Naive thymus-derived CD8-positive, alpha-beta T cell (primary cell): Measurements from ENCODE around the gene LMTK3. TPM values are rescaled to one million over a fixed set of nuclear protein-coding genes. Genes with fewer than 3 reads are reported as not detected.
A peak's percentile ranks its signal among the peaks of the same experiment; 100 is the strongest.

Source experiments
- ATAC-seq, 2 donors: fragments of 150-1000 bp; cut with Tn5 transposase in 1 of 2; sonication (Bioruptor Pico), chemical (Tn5 transposase) in 1 of 2; 1 replicate in 1 of 2; 2 replicates in 1 of 2; pipeline ENCODE4 v1.10.0; 2021; ENCODE audit warnings: mild to moderate bottlenecking in 2 of 2, moderate library complexity in 2 of 2
- POLR2A ChIA-PET: fragments of 350-600 bp; sonication (Branson Sonifier 250); formaldehyde crosslinking; loops from one replicate; lab custom pipeline; 2021; ENCODE audit warnings: antibody characterized with exemption; lab: Charles Lee
- DNase-seq, 10 donors: peaks; one replicate each; pipeline versions ENCODE4 v3.0.0 to v3.0.0-alpha.2; 2020 to 2022
- H3K27ac Mint-ChIP-seq, 10 donors: one replicate each; pipeline ENCODE4 v1.8.0; 2020 to 2022; ENCODE audit warnings: mild to moderate bottlenecking in 10 of 10, mixed read lengths in 10 of 10, moderate library complexity in 4 of 10, inconsistent platforms in 1 of 10
- H3K27me3 Mint-ChIP-seq, 5 donors: one replicate each; pipeline ENCODE4 v1.8.0; 2021 to 2022; ENCODE audit warnings: mixed read lengths in 5 of 5
- H3K36me3 Mint-ChIP-seq, 3 donors: one replicate each; pipeline ENCODE4 v1.8.0; 2020 to 2022; ENCODE audit warnings: mixed read lengths in 3 of 3, mild to moderate bottlenecking in 2 of 3, inconsistent platforms in 1 of 3
- H3K4me1 Mint-ChIP-seq, 4 donors: one replicate each; pipeline ENCODE4 v1.8.0; 2021 to 2022; ENCODE audit warnings: mixed read lengths in 4 of 4
- H3K4me3 Mint-ChIP-seq, 10 donors: one replicate each; pipeline ENCODE4 v1.8.0; 2020 to 2022; ENCODE audit warnings: mild to moderate bottlenecking in 10 of 10, mixed read lengths in 10 of 10, moderate library complexity in 6 of 10, inconsistent platforms in 1 of 10
- H3K9me3 Mint-ChIP-seq, 9 donors: one replicate each; pipeline ENCODE4 v1.8.0; 2020 to 2022; ENCODE audit warnings: mixed read lengths in 9 of 9, mild to moderate bottlenecking in 3 of 9, inconsistent platforms in 1 of 9, moderate library complexity in 1 of 9
- polyA plus RNA-seq, 3 donors: library from polyadenylated mRNA; unstranded; fragments of 300-500 nt; fragmentation: Illumina TruSeq; gene quantifications; one replicate each; pipeline ENCODE4 v1.2.3, GENCODE V29; 2021
- total RNA-seq, 8 experiments: library from RNA in 2 of 8; stranded (reverse) in 2 of 8; gene quantifications; one replicate each; pipeline ENCODE4 v1.2.3 and lab custom pipeline; 2021 to 2026

The LMTK3 gene
- total and polyA plus RNA-seq, 5 experiments from 2014 or later = 0.15 to 21.5 (median 21.4) TPM; not detected in 2

GRCh38 chr19:48444936-48445200 lies 66.8 kb downstream of the LMTK3 start:
- Mint-ChIP-seq H3K4me1 (peaks cover 22 to 51% (median 38%) of the 10 kb centered on the region in 4 donors), H3K27me3 (peaks cover 5 to 28% (median 22%) of the 10 kb centered on the region in 5 donors), H3K36me3 (peaks cover 8 to 45% (median 11%) of the 10 kb centered on the region in 3 donors), H3K4me3 (peak overlapping the region; percentile 89 to 98 (median 96)), H3K9me3 (no peaks in the 10 kb centered on the region), H3K27ac (peak overlapping the region; percentile 80 to 99 (median 98))
- no peak for DNase-seq
- ATAC-seq = no peak
- POLR2A ChIA-PET = interaction anchor here (0.7 to 1.6 kb wide), 4 partner anchors 12 to 663 kb away, joined by 3 to 5 read pairs (median 4); no protein-coding TSS in a partner anchor

- Mint-ChIP-seq H3K4me1 (peaks cover 21 to 50% (median 38%) of the 10 kb centered on the region in 4 donors), H3K27ac (peak overlapping the region in 9 of 10 donors; percentile 41 to 99 (median 96)), H3K4me3 (peak overlapping the region; percentile 89 to 98 (median 96)), H3K9me3 (no peaks in the 10 kb centered on the region), H3K36me3 (peaks cover 8 to 40% (median 11%) of the 10 kb centered on the region in 3 donors), H3K27me3 (peaks cover 5 to 28% (median 22%) of the 10 kb centered on the region in 5 donors)
- POLR2A ChIA-PET = interaction anchor here (1.6 kb wide), 1 partner anchor 45 kb away, joined by 4 read pairs; no protein-coding TSS in a partner anchor
- ATAC-seq (no peak), DNase-seq (peak in 1 of 10 donors; percentile 64)
Measured at GRCh38 chr19:48444129-48444935, 67.3 kb downstream of the LMTK3 start.

GRCh38 chr19:48443731-48444128 lies 67.9 kb downstream of the LMTK3 start:
- H3K27ac Mint-ChIP-seq = no peak overlapping the region
- no peak for ATAC-seq
- peaks cover 5 to 31% (median 22%) of the 10 kb centered on the region in 5 donors for H3K27me3 Mint-ChIP-seq
- peak overlapping the region in 4 of 10 donors; percentile 45 to 97 (median 95) for H3K4me3 Mint-ChIP-seq
- H3K36me3 Mint-ChIP-seq = peaks cover 7 to 34% (median 9%) of the 10 kb centered on the region in 3 donors
- H3K4me1 Mint-ChIP-seq = peaks cover 18 to 47% (median 36%) of the 10 kb centered on the region in 4 donors
- no peaks in the 10 kb centered on the region for H3K9me3 Mint-ChIP-seq
- peak in 1 of 10 donors; percentile 10 for DNase-seq
- POLR2A ChIA-PET = interaction anchor here (1.0 to 1.6 kb wide), 2 partner anchors 29 to 44 kb away, joined by 3 to 4 read pairs; no protein-coding TSS in a partner anchor

GRCh38 chr19:48443256-48443655 lies 68.4 kb downstream of the LMTK3 start:
- Mint-ChIP-seq H3K9me3 (no peaks in the 10 kb centered on the region), H3K4me1 (peaks cover 13 to 44% (median 31%) of the 10 kb centered on the region in 4 donors), H3K27ac (no peak overlapping the region), H3K4me3 (no peak overlapping the region), H3K36me3 (peaks cover 2 to 29% (median 6%) of the 10 kb centered on the region in 3 donors), H3K27me3 (peaks cover 5 to 34% (median 22%) of the 10 kb centered on the region in 5 donors)
- ATAC-seq (peak in 1 of 2 donors; percentile 4), DNase-seq (peak in 4 of 10 donors; percentile 10 to 64 (median 25))
- POLR2A ChIA-PET = interaction anchor here (1.0 kb wide), 1 partner anchor 29 kb away, joined by 3 read pairs; no protein-coding TSS in a partner anchor

GRCh38 chr19:48442116-48443035 lies 69.3 kb downstream of the LMTK3 start:
- Mint-ChIP-seq H3K27me3 (peaks cover 9 to 37% (median 28%) of the 10 kb centered on the region in 5 donors), H3K4me3 (peak overlapping the region; percentile 30 to 71 (median 60))
- POLR2A ChIA-PET = interaction anchor here (1.0 kb wide), 1 partner anchor 28 kb away, joined by 3 read pairs; no protein-coding TSS in a partner anchor

GRCh38 chr19:48441360-48442050 lies 70.1 kb downstream of the LMTK3 start:
- DNase-seq (no peak), ATAC-seq (no peak)
- Mint-ChIP-seq H3K4me1 (peaks cover 13 to 30% (median 23%) of the 10 kb centered on the region in 4 donors), H3K9me3 (no peaks in the 10 kb centered on the region), H3K27ac (peak overlapping the region in 1 of 10 donors; percentile 67), H3K4me3 (peak overlapping the region in 9 of 10 donors; percentile 17 to 66 (median 59)), H3K36me3 (peaks cover 0 to 17% (median 0%) of the 10 kb centered on the region in 3 donors), H3K27me3 (peaks cover 9 to 43% (median 30%) of the 10 kb centered on the region in 5 donors)
- POLR2A ChIA-PET = interaction anchor here (0.7 kb wide), 1 partner anchor 14 kb away, joined by 5 read pairs; no protein-coding TSS in a partner anchor

More at GRCh38 chr19:48442116-48443035, 69.3 kb downstream of the LMTK3 start:
- Mint-ChIP-seq H3K27ac (peak overlapping the region in 1 of 10 donors; percentile 67), H3K9me3 (no peaks in the 10 kb centered on the region), H3K36me3 (peaks cover 0 to 20% (median under 1%) of the 10 kb centered on the region in 3 donors), H3K4me1 (peaks cover 13 to 35% (median 26%) of the 10 kb centered on the region in 4 donors)
- ATAC-seq = no peak
- DNase-seq = peak in 1 of 10 donors; percentile 57

GRCh38 chr19:48436586-48436985 lies 75.0 kb downstream of the LMTK3 start:
- Mint-ChIP-seq H3K4me1 (no peaks in the 10 kb centered on the region), H3K4me3 (no peak overlapping the region), H3K36me3 (peaks cover 0 to 2% (median 0%) of the 10 kb centered on the region in 3 donors), H3K9me3 (no peaks in the 10 kb centered on the region), H3K27ac (no peak overlapping the region), H3K27me3 (peaks cover 6 to 39% (median 23%) of the 10 kb centered on the region in 5 donors)
- POLR2A ChIA-PET = no interaction called here
- no peak for ATAC-seq
- no peak for DNase-seq

Other genes with a start within 250 kb of the LMTK3 start
- gene ZNF114, start 241.8 kb downstream of the LMTK3 start, total RNA-seq = not detected
- gene ZNF114, start 241.8 kb downstream of the LMTK3 start, polyA plus RNA-seq = under 1 TPM in 1 of 3 donors, not detected in 2; 0.17 TPM
- 100 to 1,000 TPM; 275 to 277 TPM for gene EMP3, start 186.3 kb downstream of the LMTK3 start, total RNA-seq
- gene EMP3, start 186.3 kb downstream of the LMTK3 start, polyA plus RNA-seq = 100 to 1,000 TPM; 514 to 721 (median 617) TPM
- 10 to 100 TPM; 25.0 to 29.4 TPM for gene TMEM143, start 147.9 kb downstream of the LMTK3 start, total RNA-seq
- gene TMEM143, start 147.9 kb downstream of the LMTK3 start, polyA plus RNA-seq = 10 to 100 TPM in 1 of 3 donors, 1 to 10 TPM in 2; 3.9 to 10.7 (median 4.9) TPM
- not detected for gene SYNGR4, start 147.5 kb downstream of the LMTK3 start, total RNA-seq
- not detected for gene SYNGR4, start 147.5 kb downstream of the LMTK3 start, polyA plus RNA-seq
- 10 to 100 TPM; 49.6 TPM for gene KDELR1, start 120.3 kb downstream of the LMTK3 start, total RNA-seq
- gene KDELR1, start 120.3 kb downstream of the LMTK3 start, polyA plus RNA-seq = 10 to 100 TPM; 21.3 to 24.8 (median 22.5) TPM
- gene GRIN2D, start 118.2 kb downstream of the LMTK3 start, total RNA-seq = under 1 TPM; 0.08 to 0.11 TPM
- not detected for gene GRIN2D, start 118.2 kb downstream of the LMTK3 start, polyA plus RNA-seq
- gene GRWD1, start 65.9 kb downstream of the LMTK3 start, total RNA-seq = 10 to 100 TPM; 39.1 to 41.2 TPM
- gene GRWD1, start 65.9 kb downstream of the LMTK3 start, polyA plus RNA-seq = 10 to 100 TPM; 32.9 to 59.9 (median 40.3) TPM
- gene KCNJ14, start 56.3 kb downstream of the LMTK3 start, total RNA-seq = 1 to 10 TPM; 2.7 to 2.9 TPM
- gene KCNJ14, start 56.3 kb downstream of the LMTK3 start, polyA plus RNA-seq = under 1 TPM in 2 of 3 donors, not detected in 1; 0.39 to 0.42 TPM
- 10 to 100 TPM; 72.2 to 77.7 TPM for gene CYTH2, start 42.5 kb downstream of the LMTK3 start, total RNA-seq
- 10 to 100 TPM; 20.5 to 32.0 (median 28.2) TPM for gene CYTH2, start 42.5 kb downstream of the LMTK3 start, polyA plus RNA-seq
- gene SULT2B1, start 40.3 kb upstream of the LMTK3 start, total RNA-seq = not detected
- gene SULT2B1, start 40.3 kb upstream of the LMTK3 start, polyA plus RNA-seq = under 1 TPM in 1 of 3 donors, not detected in 2; 0.18 TPM
- gene SPACA4, start 94.9 kb upstream of the LMTK3 start, total RNA-seq = not detected
- gene SPACA4, start 94.9 kb upstream of the LMTK3 start, polyA plus RNA-seq = not detected
- gene FAM83E, start 103.2 kb upstream of the LMTK3 start, total RNA-seq = 1 to 10 TPM; 8.0 TPM
- gene FAM83E, start 103.2 kb upstream of the LMTK3 start, polyA plus RNA-seq = not detected
- gene RPL18, start 107.3 kb upstream of the LMTK3 start, total RNA-seq = 1,000 to 10,000 TPM; 2,380 to 2,437 TPM
- 1,000 to 10,000 TPM; 2,610 to 3,008 (median 2,848) TPM for gene RPL18, start 107.3 kb upstream of the LMTK3 start, polyA plus RNA-seq
- gene SPHK2, start 107.7 kb upstream of the LMTK3 start, total RNA-seq = 10 to 100 TPM; 39.1 to 40.4 TPM
- 1 to 10 TPM; 7.5 to 9.1 (median 8.3) TPM for gene SPHK2, start 107.7 kb upstream of the LMTK3 start, polyA plus RNA-seq
- gene DBP, start 125.5 kb upstream of the LMTK3 start, total RNA-seq = 10 to 100 TPM; 63.1 to 66.6 TPM
- gene DBP, start 125.5 kb upstream of the LMTK3 start, polyA plus RNA-seq = 10 to 100 TPM; 37.5 to 97.8 (median 63.1) TPM
- gene CA11, start 134.4 kb upstream of the LMTK3 start, total RNA-seq = 10 to 100 TPM; 16.2 to 21.3 TPM
- 10 to 100 TPM in 1 of 3 donors, 1 to 10 TPM in 2; 6.6 to 14.1 (median 7.2) TPM for gene CA11, start 134.4 kb upstream of the LMTK3 start, polyA plus RNA-seq
- 1 to 10 TPM; 1.7 to 2.9 TPM for gene NTN5, start 161.2 kb upstream of the LMTK3 start, total RNA-seq
- under 1 TPM in 2 of 3 donors, not detected in 1; 0.17 to 0.25 TPM for gene NTN5, start 161.2 kb upstream of the LMTK3 start, polyA plus RNA-seq
- gene FUT2, start 184.1 kb upstream of the LMTK3 start, total RNA-seq = not detected
- gene FUT2, start 184.1 kb upstream of the LMTK3 start, polyA plus RNA-seq = 1 to 10 TPM in 1 of 3 donors, under 1 TPM in 2; 0.17 to 1.8 (median 0.17) TPM
- 1 to 10 TPM; 2.1 to 2.4 TPM for gene MAMSTR, start 207.9 kb upstream of the LMTK3 start, total RNA-seq
- gene MAMSTR, start 207.9 kb upstream of the LMTK3 start, polyA plus RNA-seq = under 1 TPM; 0.28 to 0.77 (median 0.49) TPM
- under 1 TPM in 1 of 2 experiments, not detected in 1; 0.25 TPM for gene RASIP1, start 228.8 kb upstream of the LMTK3 start, total RNA-seq
- gene RASIP1, start 228.8 kb upstream of the LMTK3 start, polyA plus RNA-seq = under 1 TPM in 2 of 3 donors, not detected in 1; 0.10 to 0.26 TPM
- gene IZUMO1, start 235.1 kb upstream of the LMTK3 start, total RNA-seq = not detected
- gene IZUMO1, start 235.1 kb upstream of the LMTK3 start, polyA plus RNA-seq = not detected
- not detected for gene FUT1, start 240.8 kb upstream of the LMTK3 start, total RNA-seq
- not detected for gene FUT1, start 240.8 kb upstream of the LMTK3 start, polyA plus RNA-seq
- not detected for gene FGF21, start 243.7 kb upstream of the LMTK3 start, total RNA-seq
- not detected for gene FGF21, start 243.7 kb upstream of the LMTK3 start, polyA plus RNA-seq